Left kidney (tissue), 8 donors: ENCODE measurements around the gene TTLL6. TPM values are rescaled to one million over a fixed set of nuclear protein-coding genes. Genes with fewer than 3 reads are reported as not detected.
"Not testable (repeated sequence)": the region's sequence is repeated elsewhere in the genome, so short reads cannot be mapped to it uniquely, and the experiment has no call there.

Experiments used
- DNase-seq: peaks from one replicate; pipeline ENCODE4 v3.0.0-alpha.2; 2013
- long read RNA-seq, 8 donors: transcript quantifications; one replicate each; lab custom pipeline, GENCODE V29; 2026
- polyA plus RNA-seq: library from polyadenylated mRNA; unstranded; fragments of 120-200 nt; gene quantifications from one replicate; pipeline ENCODE4 v1.2.1, GENCODE V29; 2013; ENCODE audit not compliant: insufficient read length

The TTLL6 gene
- 0.35 TPM for polyA plus RNA-seq
- long read RNA-seq, donor 1: 0 reads
- long read RNA-seq, donor 2, partial matches to known transcripts: 12 of 27 reads
- long read RNA-seq, donor 2, other reads (novel, unspliced or antisense): 15 of 27 reads
- long read RNA-seq, donor 3, partial matches to known transcripts: 6 of 6 reads
- long read RNA-seq, donor 3, other reads (novel, unspliced or antisense): 0 of 6 reads
- long read RNA-seq, donor 4: 0 reads
- long read RNA-seq, donor 5: 0 reads
- long read RNA-seq, donor 6: 0 reads
- long read RNA-seq, donor 7: 0 reads
- long read RNA-seq, donor 8: 0 reads

DNA sequence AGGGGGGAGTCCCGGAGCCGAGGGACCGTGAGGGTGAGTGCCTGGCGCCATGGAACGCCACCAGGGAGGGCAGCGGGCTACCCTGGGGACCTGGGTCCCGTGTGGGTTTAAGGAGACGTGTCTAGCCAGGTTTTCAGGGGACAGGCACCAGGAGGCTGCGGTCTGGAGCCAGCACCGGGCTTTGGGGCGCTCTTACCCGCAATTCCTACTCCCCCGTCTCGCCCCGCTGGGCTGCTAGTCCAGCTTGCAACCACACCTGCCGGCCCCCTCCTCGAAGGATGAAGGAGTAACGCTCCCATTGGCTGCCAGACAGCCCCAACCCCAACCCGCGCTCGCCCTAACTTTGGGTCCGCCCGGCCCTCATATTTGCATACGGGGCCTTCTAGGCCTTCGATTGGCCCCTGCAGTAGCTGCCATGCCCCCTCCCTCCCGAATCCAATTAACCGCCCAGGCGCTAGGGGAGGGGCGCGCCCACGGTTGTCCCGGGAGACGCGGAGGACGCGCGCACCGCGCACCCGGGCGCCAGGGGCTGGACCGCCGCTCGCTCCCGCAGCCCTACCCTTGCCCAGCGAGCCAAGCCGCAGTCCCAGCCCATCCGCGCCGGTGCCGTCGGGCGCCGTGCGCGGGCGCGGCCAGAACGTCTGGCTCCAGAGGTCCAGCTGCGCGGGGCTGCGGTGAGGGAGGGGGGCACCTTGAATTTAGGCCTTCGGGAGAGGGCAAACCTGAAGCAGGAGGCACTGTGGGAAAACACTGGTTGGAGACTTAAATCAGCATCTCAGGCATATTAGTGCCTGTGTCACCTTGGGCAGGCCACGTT is at the start of gene TTLL6:
TTLL6 (minus strand) TSS at position 456 of the 817 bp plus-strand sequence; CDS start at position 299, 157 bp downstream.
- peak; percentile 88 for DNase-seq

DNA sequence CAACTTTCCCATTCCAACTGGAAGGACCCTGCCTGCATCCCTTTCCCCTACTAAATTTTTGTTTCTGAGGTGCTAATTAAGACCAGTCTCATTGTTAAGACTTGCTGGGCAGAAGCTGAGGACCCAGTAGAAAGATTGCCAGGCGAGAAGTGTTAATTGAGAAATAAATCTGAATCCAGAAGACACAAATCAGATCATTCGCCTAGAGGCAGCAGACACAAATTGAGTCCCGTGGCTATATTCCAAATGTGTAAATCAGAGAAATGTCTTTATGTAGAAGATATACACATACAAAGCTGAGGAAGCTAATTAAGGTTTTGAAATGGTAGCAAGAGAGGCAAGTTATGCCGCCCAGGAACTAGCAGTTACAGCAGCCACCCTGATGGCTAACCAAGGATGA is 43.4 kb upstream of the TTLL6 start:
- no peak for DNase-seq

DNA sequence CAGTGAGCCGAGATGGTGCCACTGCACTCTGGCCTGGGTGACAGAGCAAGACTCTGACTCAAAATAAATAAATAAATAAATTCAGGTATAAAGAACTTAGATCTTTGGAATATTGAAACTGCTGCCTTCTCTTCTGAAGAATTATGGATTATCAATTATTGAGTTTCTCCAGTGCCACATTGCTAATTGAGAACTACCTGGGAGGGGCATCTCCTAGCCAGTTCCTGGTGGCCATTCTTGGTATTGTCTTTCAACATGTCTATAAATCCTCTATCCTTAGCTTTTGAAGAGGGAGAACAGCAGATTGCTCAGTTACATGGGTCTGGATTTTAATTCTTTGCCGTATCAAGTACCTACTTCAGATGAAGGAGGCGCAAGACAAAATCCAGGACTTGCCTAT is 43.0 kb upstream of the TTLL6 start:
- DNase-seq: no peak

DNA sequence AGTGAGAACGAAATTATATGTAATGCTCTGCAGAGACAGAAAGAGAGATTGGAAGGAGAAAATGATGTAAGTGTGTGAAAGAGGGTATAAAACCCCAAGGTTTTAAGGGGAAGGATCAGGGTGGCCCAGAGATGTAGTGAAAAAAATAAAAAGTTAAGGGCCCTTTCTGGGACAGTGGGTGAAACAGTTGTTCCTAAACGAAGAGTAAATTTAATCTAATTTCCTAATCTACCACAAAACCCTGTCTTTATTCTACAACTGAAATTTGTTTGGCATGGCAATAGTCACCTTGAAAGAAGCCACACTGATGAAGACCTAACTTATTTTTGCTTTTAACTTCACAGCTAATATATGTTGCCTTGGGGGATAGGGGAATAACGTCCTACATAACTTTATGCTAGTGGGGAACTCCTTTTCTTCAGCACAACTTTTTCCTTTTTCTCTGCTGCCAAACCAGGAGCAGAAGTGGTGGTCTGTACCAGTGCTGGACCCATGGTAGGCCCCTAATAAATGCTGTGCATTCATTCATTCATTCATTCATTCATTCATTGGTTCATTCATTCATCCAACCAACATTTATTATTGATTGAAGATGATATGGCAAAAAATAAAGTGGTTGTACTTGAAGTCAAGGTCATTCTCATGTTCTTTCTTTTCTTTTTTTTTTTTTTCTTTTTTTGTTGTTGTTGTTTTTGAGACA is 39.2 kb upstream of the TTLL6 start:
- DNase-seq: no peak

DNA sequence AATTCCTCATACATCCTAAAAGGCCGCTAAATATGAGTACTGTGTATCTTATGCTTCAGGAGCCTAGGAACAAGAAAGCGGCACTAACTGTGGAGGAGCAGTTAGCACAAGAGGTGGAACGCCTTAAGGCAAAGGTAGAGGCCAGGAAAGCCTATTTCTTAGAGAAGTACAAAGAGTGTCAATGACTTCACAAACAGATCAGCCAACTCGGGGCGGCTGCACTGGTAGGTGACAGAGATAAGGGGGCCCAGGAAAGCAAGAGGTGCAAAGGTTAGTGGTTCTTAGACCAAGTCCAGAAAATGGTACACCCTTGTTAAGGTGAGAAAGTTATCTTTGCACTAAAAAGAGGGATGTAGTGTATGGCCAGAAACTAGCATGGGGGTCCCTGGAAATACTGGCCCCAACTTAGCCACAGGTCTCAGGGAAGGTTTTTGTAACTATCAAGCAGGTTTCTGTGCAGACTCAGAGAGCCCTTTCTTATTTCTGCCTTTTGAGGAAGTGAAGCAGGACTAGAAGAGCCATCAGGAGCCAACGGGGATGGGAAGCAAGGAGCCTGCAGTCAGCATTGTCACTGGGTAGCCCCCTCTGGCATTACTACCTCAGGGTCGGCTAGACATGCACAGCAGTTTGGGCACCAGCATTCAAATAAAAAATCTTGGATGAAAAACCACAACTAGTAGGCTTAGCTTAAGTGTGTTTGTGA is 37.9 kb upstream of the TTLL6 start:
- no peak for DNase-seq

DNA sequence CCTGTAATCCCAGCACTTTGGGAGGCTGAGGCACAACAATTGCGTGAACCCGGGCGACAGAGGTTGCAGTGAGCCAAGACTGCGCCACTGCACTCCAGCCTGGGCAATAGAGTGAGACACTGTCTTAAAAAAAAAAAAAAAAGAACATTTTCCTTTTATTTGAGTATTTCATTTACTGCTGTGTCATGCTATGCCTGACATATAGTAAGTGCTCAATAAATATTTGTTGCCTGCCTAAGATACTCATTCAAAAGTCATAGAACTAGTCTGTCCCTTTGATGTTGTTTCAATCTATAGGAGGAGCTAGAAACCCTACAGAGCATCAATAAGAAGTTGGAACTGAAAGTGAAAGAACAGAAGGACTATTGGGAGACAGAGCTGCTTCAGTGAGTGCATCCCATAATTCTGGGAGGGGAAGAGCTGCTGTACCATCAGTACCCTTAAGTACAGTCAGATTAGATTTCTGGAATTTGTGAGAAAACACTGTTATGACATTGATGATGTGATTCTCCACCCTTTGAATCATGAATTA is 33.8 kb upstream of the TTLL6 start:
- DNase-seq: no peak

DNA sequence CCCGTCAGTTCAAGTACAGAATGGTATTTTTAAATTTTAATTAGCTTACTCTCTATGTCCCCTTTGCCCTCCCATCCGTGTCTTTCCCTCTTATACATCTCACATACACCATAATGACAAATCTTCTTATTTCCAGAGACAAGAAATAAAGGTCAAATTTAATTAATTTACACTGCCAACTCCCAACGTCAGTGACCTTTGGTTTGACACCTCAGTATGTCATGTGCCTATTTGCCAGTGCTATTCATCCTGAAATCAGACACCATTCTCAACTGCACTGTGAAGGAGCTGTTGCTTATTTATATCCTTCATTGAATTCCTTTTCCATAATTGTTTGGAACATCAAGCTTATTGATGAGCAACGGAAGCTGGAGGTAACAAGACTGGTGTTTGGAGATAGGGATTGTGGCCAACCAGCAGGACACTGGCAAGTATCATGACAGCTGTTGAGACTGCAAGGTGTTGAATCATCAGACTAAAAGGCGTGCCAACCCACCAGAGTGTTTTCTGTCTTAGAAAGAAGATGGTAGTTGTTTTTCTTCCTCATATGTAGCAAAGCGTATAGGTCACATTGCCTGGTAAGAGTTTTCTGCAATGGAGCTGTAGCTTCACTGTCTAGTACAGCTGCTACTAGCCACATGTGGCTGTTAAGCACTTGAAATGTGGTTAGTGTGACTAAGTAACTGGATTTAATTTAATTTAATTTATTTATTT is 26.3 kb upstream of the TTLL6 start:
- DNase-seq: no peak

DNA sequence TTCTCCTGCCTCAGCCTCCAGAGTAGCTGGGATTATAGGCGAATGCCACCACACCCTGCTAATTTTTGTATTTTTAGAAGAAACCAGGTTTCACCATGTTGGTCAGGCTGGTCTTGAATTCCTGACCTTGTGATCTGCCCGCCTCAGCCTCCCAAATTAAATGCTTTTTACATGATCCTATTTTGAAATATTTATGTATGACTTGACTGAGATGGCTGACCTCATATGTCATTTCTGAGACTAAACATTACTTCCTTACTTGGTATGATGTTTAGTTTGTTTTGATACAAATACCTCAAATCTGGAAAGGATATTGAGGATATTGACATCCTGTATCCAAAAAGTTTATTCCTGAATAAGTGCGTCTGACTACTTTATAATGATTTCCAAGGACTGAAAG is 25.7 kb upstream of the TTLL6 start:
- no peak for DNase-seq

DNA sequence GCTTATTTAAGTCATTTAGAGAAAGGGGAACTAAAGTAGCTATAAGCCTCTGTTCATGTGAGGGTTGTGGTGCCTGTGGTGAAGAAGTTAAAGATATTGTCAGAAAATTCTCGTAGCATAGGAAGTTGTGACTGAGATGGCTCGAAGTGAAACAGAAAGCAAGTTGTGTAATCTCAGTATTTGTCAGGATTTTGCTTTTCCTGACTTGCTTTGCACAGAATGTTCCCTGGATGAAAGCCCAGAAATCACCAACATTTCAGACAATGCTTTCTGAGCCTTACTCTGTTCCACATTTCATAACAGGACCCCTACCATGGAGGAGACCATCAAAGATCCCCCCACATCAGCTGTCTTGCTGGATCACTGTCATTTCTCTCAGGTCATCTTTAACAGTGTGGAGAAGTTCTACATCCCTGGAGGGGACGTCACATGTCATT is 24.4 kb upstream of the TTLL6 start:
- DNase-seq: no peak

DNA sequence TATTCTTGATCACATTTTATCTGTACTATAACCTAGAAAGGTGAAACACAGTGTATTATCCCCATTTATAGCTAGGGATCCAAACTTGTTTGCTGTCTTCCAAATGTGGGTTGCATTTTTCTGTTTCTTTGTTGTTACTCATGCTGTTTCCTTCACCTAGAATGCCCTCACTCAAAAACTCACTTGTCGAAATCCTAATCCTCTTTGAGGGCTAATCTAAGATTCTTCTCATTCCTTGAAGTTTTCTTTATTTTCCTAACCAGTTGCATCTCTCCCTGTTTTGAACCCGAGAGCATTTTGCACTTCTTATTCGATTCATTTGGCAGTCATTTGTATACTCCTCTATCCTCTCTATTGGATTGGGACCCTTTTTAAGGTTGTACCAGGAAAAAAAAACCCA is 23.4 kb upstream of the TTLL6 start:
- no peak for DNase-seq

DNA sequence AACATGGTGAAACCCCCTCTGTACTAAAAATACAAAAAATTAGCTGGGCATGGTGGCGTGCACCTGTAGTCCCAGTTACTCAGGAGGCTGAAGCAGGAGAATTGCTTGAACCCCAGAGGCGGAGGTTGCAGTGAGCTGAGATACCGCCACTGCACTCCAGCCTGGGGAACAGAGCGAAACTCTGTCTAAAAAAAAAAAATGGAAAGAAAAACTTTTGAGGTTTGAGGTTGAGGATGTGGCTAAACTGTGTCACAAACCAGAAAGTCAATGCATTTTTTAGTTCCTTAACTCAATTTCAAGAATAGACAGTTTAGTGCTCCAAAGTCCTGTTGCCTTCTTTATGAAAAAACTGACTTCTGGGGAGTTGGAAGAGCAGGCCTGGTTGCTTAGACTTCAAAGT is 20.4 kb upstream of the TTLL6 start:
- not testable (repeated sequence) for DNase-seq

DNA sequence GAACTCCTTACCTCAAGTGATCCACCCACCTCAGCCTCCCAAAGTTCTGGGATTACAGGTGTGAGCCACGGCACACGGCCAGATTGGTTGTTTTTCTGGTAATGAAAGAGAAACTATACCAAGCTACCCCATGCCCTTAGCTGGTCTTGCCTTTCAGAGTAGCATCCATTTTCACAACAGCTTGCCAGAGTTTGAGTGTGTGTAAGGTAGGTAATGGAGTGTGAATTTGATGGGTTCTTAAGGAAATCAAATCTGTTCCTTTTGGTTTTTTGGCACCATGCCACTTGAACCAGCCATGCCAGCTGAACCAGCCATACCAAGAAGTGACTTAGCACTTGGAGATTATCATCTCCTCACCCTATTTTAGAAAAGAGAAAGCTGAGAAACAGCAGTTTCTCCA is 18.9 kb upstream of the TTLL6 start:
- DNase-seq: no peak

DNA sequence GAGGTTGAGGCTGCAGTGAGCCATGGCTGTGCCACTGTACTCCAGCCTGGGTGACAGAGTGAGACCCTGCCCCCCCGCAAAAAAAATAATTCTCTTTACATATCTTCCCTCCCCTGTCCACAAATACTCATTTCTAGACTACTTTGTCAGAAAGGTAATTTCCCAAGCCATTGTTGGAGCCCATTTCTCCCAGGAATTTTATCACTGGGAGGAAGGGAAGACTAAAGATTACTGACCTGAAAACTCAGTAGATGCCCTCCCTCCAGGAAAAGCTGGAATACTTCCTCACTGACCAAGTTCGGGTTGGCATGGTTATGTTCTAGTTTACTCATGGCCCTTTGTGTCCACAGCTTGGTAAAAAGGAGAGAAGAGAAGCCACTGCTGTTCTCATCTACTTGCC is 17.9 kb upstream of the TTLL6 start:
- no peak for DNase-seq

DNA sequence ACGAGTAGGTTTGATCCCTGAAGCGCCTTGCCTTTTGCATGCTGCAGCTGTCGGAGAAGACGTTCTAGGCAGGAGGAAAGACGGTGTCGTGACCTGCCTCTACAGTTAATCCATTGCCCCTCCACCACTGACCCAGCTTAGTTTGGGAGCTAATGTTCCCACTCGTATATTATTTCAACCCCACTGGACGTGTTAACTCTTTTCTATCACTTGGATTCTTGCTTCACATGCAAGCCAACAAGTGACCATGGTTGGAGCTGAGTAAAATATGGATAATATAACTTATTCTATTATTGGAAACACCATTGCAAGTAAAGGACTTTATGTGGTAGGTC is 14.5 kb upstream of the TTLL6 start:
- DNase-seq: peak; percentile 26

DNA sequence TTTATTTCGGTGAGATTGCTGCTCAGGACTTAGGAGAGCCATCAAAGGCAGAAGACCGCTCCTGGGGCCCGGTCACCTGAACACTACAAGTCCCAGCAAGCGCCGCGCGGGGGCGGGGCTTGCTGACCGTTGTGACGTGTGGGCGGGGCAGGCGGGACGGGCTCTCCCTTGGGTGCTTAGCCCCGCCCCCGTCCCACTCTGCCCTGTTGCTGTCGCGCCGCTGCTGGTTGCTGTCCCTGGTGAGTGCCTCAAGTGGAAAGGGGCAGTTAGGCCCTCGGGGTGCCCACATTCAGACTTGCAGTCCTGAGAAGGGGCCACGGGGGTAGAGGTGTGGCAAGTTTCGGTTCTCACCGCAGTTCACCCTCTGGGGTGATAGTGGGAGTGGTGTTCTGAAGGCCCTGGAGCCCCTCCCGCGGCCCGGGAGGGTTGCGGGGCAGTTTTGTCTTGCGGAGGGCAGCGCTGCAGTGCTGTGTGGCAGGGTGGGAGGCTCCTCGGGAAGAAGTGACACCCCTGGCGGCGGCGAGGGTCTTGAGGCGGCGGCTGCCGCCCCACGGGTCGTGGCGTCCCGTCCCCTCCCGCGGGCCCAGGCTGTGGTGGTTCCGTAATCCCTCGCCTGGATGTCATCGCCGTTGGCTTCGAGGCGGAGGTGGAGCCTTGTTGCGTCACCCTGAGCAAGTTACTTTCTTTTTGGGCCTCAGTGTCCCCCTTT is 14.0 kb upstream of the TTLL6 start, which contains the start of gene CALCOCO2:
CALCOCO2 (plus strand) TSS at position 196 of the 709 bp plus-strand sequence. CDS start 10,673 bp downstream, outside the sequence.
- peak; percentile 92 for DNase-seq

DNA sequence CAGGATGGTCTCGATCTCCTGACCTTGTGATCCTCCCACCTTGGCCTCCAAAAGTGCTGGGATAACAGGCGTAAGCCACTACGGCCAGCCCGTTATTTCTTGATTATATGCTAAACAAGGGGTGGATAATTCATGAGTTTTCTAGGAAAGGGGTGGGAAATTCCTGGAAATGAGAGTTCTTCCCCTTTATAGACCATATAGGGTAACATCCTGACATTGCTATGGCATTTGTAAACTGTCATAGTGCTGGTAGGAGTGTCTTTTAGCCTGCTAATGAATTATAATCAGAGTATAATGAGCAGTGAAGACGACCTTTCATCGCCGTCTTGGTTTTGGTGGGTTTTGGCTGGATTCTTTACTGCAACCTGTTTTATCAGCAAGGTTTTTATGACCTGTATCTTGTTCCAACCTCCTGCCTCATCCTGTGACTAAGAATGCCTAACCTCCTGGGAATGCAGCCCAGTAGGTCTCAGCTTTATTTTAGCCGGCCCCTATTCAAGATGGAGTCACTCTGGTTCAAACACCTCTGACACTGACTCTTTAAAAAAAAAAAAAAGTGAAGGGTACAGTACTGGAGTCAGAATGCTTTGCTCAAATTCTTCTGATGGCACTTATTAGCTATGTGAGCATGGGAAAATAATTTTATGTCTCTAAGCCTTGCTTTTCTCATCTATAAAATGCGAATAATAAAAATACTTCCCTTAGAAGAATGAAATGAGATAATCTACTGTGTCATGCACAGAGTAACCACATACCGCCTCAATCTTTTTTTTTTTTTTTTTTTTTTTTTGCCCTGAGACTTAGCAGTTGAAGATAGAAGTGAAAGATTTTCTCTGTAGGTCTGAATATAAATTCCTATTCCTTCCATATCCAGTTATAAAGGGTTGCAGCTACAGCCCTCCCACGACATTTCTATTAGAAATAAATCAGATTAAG is 8.7 kb upstream of the TTLL6 start:
- no peak for DNase-seq

DNA sequence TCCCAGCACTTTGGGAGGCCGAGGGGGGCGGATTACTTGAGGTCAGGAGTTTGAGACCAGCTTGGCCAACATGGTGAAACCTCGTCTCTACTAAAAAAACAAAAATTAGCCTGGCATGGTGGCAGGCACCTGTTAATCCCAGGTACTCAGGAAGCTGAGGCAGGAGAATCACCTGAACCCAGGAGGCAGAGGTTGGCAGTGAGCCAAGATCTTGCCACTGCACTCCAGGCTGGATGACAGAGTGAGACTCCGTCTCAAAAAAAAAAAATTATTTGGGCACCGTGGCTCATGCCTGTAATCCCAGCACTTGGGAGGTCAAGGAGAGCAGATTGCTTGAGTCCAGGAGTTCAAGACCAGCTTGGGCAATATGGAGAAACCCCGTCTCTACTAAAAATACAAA is 3.9 kb upstream of the TTLL6 start:
- not testable (repeated sequence) for DNase-seq

DNA sequence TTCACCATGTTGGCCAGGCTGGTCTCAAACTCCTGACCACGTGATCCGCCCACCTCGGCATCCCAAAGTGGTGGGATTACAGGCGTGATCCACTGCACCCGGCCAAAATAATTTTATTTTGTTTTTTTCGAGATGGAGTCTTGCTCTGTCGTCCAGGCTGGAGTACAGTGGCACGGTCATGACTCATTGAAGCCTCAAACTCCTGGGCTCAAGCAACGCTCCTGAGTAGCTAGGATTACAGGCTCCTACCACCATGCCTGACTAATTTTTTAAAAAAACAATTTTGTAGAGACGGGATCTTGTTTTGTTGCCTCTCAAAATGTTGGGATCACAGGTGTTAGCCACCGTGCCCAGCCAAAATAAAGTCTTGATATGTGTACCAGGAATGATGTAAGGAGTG is 2.4 kb upstream of the TTLL6 start:
- no peak for DNase-seq

DNA sequence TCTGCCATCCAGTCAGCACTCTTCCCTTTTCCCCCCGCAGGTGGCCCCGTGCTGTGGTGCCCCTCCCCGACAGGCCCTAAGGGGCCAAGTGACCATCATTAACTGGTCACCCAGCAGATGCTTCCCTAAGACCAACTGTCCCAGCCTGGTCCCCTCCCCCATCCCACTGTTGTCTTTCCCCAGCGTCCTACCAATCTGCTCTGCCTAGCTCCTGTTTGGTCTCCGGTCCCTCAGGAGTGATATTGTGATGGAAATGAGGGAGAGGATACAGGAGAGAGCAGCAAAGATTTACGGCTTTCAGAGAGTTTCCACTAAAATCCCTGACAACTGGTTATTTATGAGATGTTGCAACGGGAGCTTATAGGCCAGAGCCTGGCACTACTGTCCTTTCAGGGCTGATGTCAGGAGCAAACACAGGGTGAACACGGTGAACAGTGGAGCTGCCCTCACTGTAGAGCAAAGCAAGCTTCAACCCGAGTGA is 1.4 kb upstream of the TTLL6 start:
- no peak for DNase-seq
